GM19467 (cell line): Measurements from ENCODE around the gene EML6.
"Not testable (repeated sequence)": the region's sequence is repeated elsewhere in the genome, so short reads cannot be mapped to it uniquely, and the experiment has no call there.

ENCODE experiments used
- ATAC-seq: cut with Tn5 transposase; IDR thresholded peaks from one replicate; pipeline ENCODE4 v1.9.1; 2021; ENCODE audit warnings: mild to moderate bottlenecking, moderate library complexity; ENCODE audit not compliant: unreplicated experiment

The EML6 gene

DNA sequence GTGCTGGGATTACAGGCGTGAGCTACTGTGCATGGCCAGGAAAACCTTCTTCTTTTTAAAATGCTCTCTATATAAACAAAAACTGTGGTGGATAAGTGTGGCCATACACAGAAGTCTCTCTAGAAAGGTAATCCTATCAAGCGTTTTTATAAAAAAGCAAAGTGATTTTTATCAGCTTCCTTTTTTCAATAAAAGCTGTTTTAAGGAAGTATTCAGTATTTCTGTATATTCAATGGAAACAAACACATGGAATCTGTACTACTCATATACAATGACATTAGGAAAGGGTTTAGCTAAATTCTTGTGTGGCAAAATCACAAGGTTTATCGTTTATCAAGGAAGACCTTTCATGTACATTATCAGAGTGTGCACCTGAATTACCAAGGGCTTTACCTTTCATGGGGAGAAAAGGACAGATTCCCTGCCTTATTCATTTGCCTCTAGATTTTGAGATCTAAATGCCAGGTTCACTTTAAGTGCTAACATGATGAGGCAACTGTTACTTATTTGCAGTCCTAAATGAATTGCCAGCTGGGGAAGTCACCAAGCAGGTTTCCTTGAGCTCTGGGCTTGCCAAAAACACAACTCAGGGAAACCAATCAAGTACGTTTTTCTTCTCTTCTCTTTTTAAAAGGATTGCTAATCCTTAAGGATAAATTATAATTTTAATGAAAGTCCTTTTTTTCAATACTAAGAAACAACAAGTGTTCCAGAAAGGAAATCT is 256.0 kb downstream of the EML6 start:
- no peak for ATAC-seq

DNA sequence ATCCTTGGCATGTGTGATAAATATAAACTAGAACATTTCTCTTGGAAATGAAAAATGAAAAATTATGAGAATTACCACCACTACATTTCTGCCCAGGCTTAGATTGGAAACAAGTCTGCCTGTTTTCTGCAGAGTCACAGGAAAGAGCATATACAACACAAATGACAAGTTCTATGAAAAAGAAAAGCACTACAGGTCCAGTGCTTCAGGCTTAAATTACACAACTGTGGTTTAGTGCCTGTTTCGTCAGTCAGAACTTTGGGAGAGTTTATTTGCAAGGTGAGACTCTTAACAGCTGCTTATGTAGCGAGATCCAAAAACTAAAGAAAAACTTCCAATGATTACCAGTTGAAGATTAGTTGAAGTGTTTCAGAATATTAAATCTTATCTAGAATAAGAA is 257.9 kb downstream of the EML6 start:
- ATAC-seq, result no peak

DNA sequence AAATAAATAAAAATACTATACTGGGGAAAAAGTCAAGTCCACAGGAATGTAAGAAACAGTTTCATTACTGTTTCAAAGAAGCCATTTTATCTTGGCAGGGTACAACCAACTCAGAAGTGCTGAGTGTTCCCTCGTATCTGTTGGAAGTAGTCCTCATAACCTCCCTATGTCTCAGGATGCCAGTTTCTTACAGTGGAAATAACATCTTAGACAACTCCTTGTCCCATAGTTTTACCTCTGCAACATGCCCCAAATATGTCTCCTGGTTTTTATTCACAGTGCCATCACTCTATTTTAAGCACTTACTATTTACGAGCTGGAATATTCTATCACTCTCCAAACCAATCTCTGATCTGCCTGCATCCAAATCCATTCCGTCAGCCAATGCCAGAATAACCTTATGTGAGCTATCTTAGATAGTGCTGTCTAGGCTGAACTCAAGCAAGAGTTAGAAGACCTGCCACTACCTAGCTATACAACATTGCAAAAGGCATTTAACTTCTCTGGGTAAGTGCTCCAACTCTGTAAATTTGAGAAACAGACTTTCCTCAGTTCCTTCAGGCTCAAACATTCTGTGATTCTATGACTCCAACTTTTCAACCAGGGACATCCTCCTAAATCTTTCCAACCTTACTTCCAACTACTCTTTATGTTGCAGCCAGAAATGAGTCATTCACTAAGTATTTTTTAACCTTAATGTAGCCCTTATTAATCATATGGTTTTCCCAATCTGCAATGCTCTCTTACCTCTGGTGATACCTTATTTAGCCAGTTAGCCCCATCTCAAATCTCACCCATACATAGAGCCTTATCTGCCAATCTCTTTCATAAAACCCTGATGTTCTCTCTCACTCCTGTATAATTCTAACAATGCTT is 260.1 kb downstream of the EML6 start:
- ATAC-seq, result no peak

GRCh38 chr2:54984476-54984875 is 261.0 kb downstream of the EML6 start:
- no peak for ATAC-seq

DNA sequence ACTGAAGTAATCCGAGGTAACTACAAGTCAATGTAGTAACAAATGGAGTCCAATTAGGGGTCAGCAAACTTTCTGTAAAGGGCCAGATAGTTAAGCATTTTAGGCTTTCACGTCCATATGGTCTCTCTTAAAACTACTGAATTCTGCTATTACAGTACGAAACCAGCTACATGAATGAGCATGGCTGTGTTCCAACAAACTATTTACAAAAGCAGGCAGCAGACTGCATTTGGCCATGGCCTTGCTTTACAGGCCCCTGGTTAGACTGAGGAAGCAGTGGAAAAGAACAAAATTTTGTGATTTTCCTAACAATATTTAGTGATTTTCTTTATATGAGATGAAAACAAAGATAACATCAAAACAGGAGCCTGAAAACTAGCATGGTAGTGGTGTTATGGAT is 262.8 kb downstream of the EML6 start:
- ATAC-seq, result no peak

DNA sequence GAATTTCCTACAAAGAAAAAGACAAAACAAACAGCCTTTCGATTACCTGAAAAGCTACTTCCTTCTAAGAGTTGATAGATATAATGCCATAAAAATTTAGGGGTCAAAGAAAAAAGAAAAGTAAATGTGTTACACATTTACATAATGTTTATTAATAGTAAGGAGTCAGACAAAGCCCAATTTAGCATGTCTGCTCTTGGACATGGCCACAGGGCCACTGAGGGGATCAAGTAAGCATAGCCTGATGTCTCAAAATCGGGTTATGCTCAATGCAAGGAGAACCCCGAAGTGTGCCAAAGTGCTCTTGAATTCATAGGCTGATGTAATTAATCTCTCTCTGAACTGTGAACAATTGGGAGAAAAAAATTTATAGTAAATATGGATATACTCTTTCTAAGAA is 265.1 kb downstream of the EML6 start:
- ATAC-seq, result no peak

- not testable (repeated sequence) for ATAC-seq
Observed at GRCh38 chr2:54990694-54991093, 267.2 kb downstream of the EML6 start.

DNA sequence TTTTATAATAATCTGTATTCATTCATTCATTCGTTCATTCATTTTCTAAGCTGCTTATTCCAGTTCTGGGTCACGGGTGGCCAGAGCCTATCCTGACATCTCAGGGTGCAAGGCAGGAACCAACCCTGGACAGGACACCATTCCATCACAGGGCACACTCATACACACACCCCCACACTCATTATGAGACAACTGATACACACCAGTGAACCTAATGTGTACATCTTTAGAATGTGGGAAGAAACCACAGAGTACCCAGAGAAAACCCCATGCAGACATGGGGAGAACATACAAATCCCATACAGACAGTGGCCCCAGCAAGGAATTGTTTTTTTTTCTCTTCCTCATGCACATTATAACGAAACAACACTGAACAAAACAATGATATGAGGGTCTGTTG is 272.1 kb downstream of the EML6 start:
- ATAC-seq, result no peak

GRCh38 chr2:54997826-54998225 is 274.4 kb downstream of the EML6 start:
- ATAC-seq, result no peak

GRCh38 chr2:54999182-54999581 is 275.7 kb downstream of the EML6 start:
- ATAC-seq, result no peak

DNA sequence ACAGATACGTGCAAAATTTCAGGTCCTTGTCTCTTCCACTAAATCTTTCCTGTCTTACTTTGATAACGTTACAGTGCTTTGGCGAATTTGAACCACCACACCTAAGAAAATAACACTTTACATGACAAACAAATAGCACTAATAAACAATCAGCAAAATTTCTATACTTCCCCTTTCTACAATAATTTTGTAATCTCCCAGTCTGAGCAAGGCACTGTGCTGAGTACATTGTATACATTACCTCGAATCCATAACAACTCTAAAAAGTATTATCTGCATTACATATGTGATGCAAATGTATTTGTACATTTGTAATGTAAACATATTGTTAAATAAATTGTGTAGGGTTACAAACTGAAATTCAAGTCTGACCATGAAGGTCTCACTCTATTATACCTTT is 276.9 kb downstream of the EML6 start:
- no peak for ATAC-seq

- no peak for ATAC-seq
Observed at GRCh38 chr2:55001716-55002115, 278.3 kb downstream of the EML6 start.

DNA sequence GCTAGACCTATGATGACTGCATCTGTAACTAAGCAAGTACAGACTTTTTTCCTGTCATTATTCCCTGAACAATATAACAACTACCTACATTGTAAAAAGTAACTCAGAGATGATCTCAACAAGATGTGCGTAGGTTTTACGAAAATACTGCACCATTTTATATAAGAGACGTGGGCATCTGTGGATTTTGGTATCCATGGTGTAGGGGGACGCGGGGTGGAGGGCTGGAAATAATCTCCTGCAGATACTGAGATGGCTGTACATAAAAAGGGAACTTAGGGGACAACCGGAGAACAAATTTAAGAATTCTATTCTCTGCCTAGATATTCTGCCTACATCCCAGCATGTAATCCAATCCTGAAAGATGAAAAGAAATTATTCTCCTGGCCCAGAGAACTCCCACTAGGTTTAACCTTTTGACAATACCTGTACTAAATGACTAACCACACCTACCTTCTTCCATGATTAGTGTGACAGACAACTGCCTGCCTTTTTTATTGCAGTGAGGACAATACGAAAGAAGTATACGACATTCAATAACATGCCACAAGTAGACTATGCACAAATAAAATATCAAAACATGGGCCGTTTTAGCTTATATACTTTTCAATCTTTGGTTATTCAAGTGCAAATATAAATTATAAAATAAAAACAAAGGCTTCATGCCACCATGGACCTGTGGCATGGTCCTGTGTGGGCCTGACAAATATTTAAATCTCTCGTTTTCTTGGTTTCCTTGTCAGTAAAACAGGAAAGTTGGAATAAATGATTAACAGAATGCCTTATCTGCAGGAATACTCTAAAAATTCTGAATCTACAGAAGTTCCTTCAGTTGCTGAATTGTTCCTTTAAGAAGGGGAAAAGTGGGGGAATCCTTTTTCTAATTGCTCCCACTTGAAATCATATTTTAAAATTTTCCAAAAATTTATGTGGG is 280.5 kb downstream of the EML6 start:
- ATAC-seq, result no peak

GRCh38 chr2:55006306-55006705 is 282.8 kb downstream of the EML6 start:
- ATAC-seq, result no peak

DNA sequence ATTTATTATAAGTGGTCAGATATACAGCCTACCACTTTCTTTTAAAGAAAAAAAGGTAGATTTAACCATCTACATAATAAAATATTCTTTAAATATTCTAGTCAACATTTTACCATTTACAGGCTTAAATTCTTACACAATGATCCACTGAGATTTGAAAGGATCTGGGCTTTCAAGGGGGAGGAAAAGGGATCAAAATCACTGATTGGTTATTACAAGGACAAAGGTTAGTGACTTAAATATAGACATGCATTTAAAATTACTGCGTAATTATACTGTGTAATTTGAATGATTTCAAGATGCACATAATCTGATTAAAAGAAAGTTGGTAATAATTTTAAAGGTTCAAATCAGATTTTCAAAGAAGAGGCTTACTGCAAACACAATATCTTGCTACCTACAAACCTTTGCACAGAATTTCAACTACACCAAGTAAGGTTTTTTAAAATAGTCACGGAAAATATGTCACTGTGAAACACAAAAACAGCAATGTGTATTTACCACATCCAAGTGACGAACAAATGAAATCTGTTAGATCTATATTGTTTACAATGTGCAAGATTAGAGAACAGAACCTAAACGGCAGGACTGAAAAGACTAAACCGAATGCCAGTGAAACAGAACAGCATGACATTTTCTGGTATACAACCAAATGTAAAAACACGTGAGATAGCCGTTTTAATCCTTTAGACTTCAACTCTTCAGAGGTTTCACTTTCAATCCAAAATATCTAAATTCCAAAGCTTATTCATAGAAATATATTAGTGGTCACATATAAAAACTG is 286.0 kb downstream of the EML6 start:
- ATAC-seq, result peak; percentile 14

- ATAC-seq, result peak; percentile 86
Observed at GRCh38 chr2:55010149-55010591, 286.7 kb downstream of the EML6 start.

GRCh38 chr2:55010915-55011314 is 287.5 kb downstream of the EML6 start:
- no peak for ATAC-seq

DNA sequence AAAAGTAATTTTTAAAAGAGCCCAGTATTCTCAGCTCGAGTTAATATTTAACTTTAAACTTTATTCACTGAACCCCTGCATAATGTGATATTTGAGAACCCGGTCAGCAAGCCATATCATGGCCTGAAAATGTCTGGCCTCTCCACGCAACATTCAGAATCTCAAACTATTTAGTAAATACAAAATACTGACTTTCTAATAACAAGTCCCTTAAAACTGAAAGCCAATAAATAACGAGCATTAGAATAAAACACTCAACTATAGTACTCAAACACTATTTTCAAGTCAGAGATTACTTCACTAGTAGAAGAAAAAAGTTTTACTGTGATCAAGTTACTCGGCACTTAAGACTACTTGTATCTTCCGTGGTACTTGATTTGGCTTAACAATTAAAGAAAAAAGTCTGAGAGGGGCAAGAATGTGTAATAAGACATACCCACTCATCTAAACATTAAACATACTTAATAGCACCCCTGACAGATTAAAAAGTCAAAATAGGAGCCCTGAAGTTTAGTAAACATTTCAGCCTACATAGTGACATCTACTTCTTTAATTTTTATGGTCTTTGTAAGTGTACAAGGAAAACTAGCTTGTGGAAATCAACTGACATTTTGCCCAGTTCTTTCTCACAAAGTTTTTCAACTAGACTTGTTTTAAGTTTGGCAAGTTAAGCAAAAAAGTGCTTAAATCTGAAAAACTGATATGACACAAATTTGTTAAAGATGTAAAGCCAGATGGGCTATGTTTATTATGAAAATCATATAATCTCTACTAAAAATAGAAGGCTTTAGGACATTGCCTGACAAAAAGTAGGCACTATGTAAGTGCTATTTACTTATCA is 288.6 kb downstream of the EML6 start:
- ATAC-seq, result no peak

DNA sequence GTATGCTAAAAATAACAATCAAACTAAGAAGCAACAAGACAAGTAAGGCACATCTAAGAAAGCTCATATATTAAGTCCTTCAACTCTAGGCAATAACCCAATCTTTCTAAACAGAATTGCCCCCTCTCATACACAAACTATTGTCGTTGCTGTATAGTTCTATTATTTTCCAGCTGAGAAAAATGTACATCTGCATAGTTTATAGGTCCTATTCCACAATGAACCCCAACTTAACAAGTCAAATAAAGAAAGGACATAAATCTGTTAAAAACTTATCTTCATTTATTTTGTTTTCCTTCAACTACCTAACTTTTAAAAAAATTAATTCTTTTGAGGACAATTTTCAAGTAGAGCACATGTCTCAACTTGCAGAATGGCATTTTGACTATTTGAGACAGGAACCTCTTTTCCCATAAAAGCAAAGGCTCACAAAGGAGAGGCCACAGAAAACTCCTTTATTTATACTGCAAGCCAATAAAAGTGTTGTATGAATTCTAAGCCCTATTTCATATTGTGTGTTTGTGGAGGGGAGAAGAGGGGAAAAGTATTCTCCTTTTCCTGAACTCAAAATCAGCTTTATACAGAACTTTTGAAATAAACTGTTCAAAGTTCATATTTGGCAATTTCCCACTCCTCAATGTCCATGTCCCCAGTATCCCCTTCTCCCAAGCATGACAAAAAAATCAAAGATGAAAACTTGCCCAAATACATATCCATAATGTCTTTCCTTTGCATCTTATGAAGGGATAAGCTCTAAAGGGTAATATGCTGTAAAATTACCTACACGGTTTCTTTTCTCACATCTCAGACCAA is 289.4 kb downstream of the EML6 start:
- no peak for ATAC-seq
